CD1c-positive myeloid dendritic cell (primary cell): ENCODE results near the gene CYP2A6.

Source experiments
- DNase-seq: peaks from one replicate; pipeline ENCODE4 v3.0.0-alpha.2; 2016; ENCODE audit errors: extremely low spot score

The CYP2A6 gene

DNA sequence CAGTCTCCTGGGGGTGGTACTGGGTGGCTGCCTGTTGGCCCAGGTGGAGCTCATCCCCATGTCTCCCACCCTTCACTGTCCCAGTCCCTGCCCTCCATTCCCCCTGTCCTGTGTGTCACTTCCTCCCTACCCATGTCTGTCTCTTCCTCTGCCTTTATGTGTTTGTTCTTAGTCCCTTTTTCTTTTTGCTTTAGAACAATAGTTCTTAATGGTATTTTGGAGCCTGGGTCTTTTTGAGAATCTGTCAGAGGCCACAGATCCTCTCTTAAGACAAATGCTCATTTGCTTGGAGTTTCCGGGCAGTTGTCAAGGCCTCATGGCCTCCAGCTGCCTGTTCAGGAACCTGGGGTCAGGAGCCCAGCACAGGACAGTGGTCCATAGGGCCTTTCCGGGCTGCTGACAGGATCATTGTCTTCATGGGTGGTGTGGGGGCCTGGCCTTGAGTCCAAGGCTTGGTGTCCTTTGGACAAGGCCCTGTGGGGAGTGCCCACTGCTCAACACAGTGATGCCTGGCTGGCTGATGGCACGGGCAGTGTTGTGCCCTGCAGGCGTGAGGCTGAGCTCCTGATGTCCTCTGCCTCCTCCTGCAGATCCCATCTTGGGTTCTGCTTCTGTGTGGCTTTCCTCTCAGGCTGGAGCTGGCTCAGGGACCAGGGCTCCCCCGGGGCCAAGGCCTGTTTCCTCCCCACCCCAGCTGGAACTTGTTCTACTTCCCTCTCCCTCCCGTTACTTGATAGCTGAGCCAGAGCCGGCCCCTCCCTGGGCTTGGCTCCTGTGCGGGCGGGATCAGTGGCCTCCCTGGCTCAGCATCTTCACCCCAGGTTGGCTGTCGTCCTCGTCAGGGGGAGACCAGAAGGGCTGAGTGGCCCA lies 47.7 kb downstream of the CYP2A6 start:
- peak; percentile 55 for DNase-seq

DNA sequence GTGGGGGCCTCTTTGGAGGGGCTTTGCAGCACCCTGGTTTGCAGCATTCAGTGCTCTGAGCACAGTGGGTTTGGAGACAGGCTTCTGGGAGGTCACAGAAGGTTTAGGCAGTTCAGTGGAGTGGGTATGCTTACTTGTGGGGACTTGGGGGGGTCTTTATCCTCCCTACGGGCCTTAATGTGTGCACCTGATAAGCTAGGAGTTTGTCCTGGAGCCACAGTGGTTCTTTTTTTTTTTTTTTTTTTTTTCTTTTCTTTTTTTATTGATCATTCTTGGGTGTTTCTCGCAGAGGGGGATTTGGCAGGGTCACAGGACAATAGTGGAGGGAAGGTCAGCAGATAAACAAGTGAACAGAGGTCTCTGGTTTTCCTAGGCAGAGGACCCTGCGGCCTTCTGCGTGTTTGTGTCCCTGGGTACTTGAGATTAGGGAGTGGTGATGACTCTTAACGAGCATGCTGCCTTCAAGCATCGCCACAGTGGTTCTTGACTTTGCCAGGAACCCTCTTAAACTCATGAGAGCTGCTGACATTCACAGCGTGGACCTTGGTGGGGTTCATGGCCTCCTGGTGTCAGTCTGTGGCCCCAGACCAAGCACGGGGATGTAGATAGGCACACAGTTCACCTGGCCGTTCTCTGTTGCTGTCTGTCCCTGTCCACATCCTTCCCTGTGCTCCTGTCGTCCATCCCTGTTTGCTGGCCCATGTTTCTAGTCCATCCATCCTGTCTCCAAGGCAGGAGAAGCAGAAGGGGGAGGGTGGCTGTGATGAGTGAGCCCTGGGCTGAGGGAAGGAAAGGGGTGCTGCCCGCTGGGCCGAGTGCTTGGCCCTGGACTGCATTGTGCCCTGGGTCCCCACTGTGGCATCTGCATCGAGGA lies 48.6 kb downstream of the CYP2A6 start:
- DNase-seq = no peak

DNA sequence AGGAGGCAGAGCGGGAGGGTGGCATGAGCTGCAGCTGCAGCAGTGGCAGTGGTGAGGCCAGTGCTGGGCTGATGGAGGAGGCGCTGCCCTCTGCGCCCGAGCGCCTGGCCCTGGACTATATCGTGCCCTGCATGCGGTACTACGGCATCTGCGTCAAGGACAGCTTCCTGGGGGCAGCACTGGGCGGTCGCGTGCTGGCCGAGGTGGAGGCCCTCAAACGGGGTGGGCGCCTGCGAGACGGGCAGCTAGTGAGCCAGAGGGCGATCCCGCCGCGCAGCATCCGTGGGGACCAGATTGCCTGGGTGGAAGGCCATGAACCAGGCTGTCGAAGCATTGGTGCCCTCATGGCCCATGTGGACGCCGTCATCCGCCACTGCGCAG lies 49.3 kb downstream of the CYP2A6 start:
- no peak for DNase-seq

DNA sequence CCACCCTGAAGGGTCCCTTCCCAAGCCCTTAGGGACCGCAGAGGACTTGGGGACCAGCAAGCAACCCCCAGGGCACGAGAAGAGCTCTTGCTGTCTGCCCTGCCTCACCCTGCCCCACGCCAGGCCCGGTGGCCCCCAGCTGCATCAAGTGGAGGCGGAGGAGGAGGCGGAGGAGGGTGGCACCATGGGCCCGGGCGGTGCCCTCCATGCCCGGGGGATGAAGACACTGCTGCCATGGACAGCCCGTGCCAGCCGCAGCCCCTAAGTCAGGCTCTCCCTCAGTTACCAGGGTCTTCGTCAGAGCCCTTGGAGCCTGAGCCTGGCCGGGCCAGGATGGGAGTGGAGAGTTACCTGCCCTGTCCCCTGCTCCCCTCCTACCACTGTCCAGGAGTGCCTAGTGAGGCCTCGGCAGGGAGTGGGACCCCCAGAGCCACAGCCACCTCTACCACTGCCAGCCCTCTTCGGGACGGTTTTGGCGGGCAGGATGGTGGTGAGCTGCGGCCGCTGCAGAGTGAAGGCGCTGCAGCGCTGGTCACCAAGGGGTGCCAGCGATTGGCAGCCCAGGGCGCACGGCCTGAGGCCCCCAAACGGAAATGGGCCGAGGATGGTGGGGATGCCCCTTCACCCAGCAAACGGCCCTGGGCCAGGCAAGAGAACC lies 49.8 kb downstream of the CYP2A6 start:
- no peak for DNase-seq

DNA sequence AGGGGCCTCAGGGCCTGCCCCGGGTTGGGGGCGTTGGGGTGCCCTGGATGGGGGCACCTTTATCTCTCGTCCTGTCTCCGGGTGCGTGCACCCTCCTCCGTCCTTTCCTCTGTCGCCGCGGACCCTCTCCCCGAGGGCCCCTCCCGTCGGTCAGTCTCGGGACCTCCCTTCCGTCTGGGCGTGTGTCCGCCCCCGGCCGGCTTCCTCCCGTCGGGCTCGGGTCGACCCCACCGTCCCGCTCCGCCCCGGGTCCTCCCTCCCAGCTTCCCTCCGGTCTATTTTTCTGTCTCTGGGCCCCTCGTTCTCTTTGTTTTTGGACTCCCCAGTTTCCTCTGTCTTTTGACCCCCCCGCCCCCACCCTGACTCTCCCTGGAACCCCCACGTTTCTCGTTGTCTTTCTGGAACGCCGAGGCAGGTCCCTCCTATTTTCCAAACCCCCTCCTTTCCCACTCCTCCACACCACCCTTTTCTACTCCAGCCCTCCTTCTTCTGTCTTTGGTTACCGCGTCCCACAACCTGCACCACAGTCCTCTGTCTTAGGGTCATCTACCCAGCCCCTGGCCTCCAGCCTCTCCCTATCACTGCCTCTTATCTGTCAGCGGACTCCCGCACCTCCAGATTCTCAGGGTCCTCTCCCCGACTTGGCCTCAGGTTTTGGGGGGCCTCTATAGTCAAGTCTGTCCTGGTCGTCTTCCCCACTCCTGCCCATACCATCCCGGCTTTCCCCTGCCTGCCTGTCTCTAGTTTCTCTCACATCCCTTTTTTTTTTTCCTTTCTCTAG lies 50.5 kb downstream of the CYP2A6 start:
- peak; percentile 62 for DNase-seq

DNA sequence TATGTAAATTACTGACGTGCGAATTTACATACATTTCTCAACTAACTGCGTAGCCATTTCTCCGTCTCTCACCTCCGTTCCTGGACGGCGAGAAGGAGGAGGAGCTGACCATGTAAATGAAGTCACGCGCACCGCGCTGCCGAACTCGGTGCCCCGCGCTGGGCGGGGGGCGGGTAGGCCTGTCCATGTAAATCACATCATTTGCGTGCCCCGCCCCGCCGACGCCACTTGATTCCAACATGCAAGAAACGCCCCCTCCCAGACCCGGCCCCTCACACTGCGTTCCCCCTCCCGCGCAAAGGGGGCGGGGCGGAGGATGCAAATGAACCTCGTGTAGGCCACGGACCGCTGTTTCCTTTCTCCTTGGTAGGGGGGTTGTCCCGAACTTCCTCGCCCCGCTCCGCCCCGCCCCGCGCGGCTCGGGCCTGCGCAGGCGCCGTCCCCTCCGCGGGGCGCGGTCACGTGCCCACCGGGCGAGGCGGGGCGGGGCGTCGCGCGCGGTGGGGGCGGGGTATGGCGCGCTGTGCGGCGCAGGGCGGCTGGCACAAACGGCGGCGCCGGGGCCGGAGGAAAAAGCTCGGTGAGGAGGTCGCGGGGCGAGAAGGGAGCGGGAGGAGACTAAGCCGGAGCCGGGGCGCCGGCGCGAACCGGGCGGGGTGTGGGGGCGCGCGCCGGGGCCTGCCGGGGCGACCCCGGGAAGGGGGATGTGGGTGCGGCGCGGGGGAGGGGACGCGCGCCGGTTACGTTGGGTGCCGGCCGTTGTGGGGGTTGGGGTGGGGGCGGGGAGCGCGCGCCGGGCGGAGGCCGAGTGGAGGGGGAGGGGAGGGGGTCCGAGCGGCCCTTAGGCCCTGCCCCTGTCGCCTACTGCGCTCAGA lies 51.3 kb downstream of the CYP2A6 start, which contains the start of gene EGLN2:
EGLN2 (plus strand) TSS at position 509 of the 875 bp plus-strand sequence. CDS start 1,382 bp downstream, outside the sequence.
- peak; percentile 100 for DNase-seq

DNA sequence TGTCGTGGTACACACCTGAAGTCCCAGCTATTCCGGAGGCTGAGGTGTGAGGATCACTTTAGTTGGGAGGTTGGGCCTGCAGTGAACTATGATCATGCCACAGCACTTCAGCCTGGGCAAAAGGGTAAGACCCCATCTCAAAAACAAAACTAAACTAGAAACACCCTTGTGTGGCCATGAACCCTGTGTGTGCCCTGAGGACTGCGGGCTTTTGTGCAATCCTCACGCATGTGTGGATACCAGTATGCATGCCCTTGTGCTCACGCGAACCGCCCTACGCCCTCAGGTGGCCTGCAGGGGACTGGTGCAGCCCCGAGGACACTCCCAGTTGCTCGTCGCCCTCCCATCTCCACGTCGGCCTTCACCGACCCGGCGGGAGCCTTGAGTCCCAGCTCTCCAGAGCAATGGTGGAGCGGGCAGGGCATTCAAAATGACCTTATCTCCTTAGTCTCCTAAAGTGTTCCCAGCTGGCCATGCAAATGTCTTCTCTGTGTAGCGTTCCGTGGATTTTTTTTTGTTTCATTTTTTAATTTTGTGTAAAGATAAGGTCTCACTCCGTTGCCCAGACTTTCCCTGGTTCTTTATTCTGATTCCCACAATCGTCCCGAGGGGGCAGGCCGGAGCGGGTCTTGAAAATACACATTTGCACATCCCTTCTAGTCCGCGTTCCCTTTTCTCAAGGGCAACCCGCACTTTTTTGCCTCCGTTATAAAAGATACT lies 52.1 kb downstream of the CYP2A6 start:
- peak; percentile 71 for DNase-seq

DNA sequence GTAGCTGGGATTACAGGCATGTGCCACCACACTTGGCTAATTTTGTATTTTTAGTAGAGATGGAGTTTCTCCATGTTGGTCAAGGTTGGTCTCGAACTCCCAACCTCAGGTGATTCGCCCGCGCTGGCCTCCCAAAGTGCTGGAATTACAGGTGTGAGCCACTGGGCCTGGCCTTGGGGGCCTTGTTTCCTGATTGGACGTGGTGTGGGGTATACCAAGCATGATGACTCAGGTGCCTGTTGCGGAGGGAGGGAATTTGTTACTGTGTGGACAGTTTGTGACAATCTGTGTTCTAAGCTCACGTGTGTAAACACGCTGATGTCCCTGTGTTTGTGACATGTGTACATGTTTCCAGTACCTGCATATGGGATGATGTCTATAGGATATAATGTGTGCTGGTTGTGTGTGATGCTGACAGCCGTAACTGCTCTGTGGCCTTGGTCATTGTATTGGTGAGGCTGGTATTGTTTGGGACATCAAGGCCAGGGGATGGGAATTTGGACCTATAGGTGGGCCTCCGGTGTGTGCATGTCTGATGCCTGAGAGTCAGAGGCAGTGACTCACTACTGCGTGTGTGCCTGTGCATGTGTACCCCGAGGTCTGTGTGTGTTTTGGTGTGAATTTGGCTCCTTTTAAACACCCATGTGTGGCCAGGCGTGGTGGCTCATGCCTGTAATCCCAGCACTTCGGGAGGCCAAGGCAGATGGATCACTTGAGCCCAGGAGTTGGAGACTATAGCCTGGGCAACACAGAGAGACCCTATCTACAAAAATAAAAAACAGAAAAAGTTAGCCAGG lies 52.9 kb downstream of the CYP2A6 start:
- no peak for DNase-seq
